GM19240 (cell line): ENCODE data around the gene IL13.

Experiments used
- DNase-seq: peaks from one replicate; pipeline ENCODE4 v3.0.0; 2011; ENCODE audit warnings: low spot score; ENCODE audit not compliant: insufficient read length

Gene IL13

GRCh38 chr5:132655821-132656773 is 1.9 kb upstream of the IL13 start:
- no peak for DNase-seq

- no peak for DNase-seq
These were observed 1.1 kb upstream of the IL13 start for GRCh38 chr5:132656774-132657355.

- DNase-seq = no peak
These were observed 669 bp downstream of the IL13 start for GRCh38 chr5:132658381-132659302.

- no peak for DNase-seq
These were observed 1.9 kb downstream of the IL13 start for GRCh38 chr5:132659598-132660493.

GRCh38 chr5:132661231-132662003 is 3.4 kb downstream of the IL13 start:
- DNase-seq = no peak

- no peak for DNase-seq
These were observed 4.0 kb downstream of the IL13 start for GRCh38 chr5:132662004-132662401.

GRCh38 chr5:132662925-132663770 is 5.2 kb downstream of the IL13 start:
- DNase-seq = peak; percentile 82

- DNase-seq = peak; percentile 70
These were observed 6.1 kb downstream of the IL13 start for GRCh38 chr5:132663771-132664695.

- no peak for DNase-seq
These were observed 6.8 kb downstream of the IL13 start for GRCh38 chr5:132664696-132665209.

- DNase-seq = no peak
These were observed 7.7 kb downstream of the IL13 start for GRCh38 chr5:132665574-132666080.

- DNase-seq = no peak
These were observed 8.5 kb downstream of the IL13 start for GRCh38 chr5:132666310-132667123.

- no peak for DNase-seq
These were observed 9.3 kb downstream of the IL13 start for GRCh38 chr5:132667309-132667708.

- DNase-seq = no peak
These were observed 10.1 kb downstream of the IL13 start for GRCh38 chr5:132667761-132668705.

- DNase-seq = no peak
These were observed 10.9 kb downstream of the IL13 start for GRCh38 chr5:132668706-132669454.

GRCh38 chr5:132669455-132669820 is 11.5 kb downstream of the IL13 start:
- DNase-seq = no peak
